Large intestine (tissue), 3 donors: ENCODE data around the gene SH3BGRL. TPM values are rescaled to one million over a fixed set of nuclear protein-coding genes. Genes with fewer than 3 reads are reported as not detected.

Experiments used
- DNase-seq, 2 donors: peaks; one replicate each; pipeline versions ENCODE4 v3.0.0 to v3.0.0-alpha.2; 2013
- H3K27ac ChIP-seq: one replicate; pipeline ENCODE4 v1.5.1; 2013; ENCODE audit warnings: low read length
- H3K27me3 ChIP-seq: 2 replicates; pipeline ENCODE4 v1.6.1; 2013; ENCODE audit warnings: low read length; ENCODE audit not compliant: control insufficient read depth, insufficient read depth
- H3K36me3 ChIP-seq: 2 replicates; pipeline ENCODE4 v1.6.1; 2013; ENCODE audit warnings: low read length; ENCODE audit not compliant: control insufficient read depth, insufficient read depth
- H3K4me1 ChIP-seq: one replicate; pipeline ENCODE4 v1.6.1; 2013; ENCODE audit warnings: low read length; ENCODE audit not compliant: control insufficient read depth, insufficient read depth
- H3K4me3 ChIP-seq: one replicate; pipeline ENCODE4 v1.5.1; 2013; ENCODE audit warnings: low read length
- H3K9me3 ChIP-seq: one replicate; pipeline ENCODE4 v1.6.1; 2013; ENCODE audit warnings: mild to moderate bottlenecking, low read depth, low read length, moderate library complexity; ENCODE audit not compliant: control insufficient read depth
- WGBS: methylation state at CpG from one replicate; pipeline ENCODE4 v1.1.5; 2013; ENCODE audit warnings: low lambda C conversion rate; ENCODE audit not compliant: insufficient coverage; 5-methylcytosine and 5-hydroxymethylcytosine counted together
- polyA plus RNA-seq: library from polyadenylated mRNA; unstranded; fragments of 120-200 nt; gene quantifications from one replicate; pipeline ENCODE4 v1.2.1, GENCODE V29; 2013

Gene SH3BGRL
- polyA plus RNA-seq, 1 donor = 141 TPM

DNA sequence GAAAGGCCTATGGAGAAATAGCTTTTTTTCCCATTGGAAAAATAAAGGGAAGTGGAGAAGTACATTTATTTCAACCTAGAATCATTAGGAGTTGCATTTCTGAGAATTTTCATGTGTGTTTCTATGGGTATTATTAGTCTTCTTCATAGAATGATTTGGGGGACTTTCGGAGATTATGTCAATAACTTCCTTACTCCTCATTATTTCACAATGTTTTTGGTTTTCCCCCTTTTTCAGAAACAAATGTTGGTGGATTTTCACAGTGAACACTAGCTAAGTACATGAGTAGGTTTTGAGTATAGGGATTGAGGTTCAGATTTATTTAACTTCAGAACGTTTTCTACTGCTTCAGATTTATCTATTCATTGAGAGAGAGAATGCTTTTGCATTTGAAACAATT, 54.0 kb downstream of the SH3BGRL start:
- DNase-seq = no peak
- Histone ChIP-seq H3K9me3 (no peaks in the 10 kb centered on the region), H3K4me3 (no peak overlapping the region), H3K27ac (no peak overlapping the region), H3K4me1 (no peaks in the 10 kb centered on the region), H3K27me3 (no peaks in the 10 kb centered on the region), H3K36me3 (no peaks in the 10 kb centered on the region)
- WGBS = no CpG with 5 or more reads among the region's 2 CpGs

DNA sequence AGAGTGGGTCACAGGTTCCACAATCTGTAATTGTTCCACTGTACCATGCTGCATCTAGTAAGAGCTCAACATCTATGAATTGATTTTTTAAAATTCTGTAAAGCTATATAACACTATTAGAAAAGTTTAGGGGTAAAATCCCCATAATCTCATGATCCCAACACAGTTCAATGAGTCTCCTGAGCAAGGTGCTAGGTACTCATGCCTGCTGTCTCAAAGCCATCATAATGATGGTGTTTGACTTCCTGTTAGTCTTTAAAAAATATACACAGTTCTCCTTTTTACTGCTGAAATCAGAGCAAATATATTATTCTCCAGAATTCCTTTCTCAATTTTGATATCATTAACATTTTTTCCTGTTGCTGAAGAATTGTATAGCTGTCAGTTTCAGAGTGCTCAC, 55.9 kb downstream of the SH3BGRL start:
- Histone ChIP-seq H3K27ac (no peak overlapping the region), H3K4me1 (peaks cover 3% of the 10 kb centered on the region), H3K27me3 (no peaks in the 10 kb centered on the region), H3K36me3 (no peaks in the 10 kb centered on the region), H3K9me3 (no peaks in the 10 kb centered on the region), H3K4me3 (no peak overlapping the region)
- no peak for DNase-seq

- peak overlapping the region; percentile 57 for H3K27ac ChIP-seq
- H3K36me3 ChIP-seq = no peaks in the 10 kb centered on the region
- WGBS = no CpG with 5 or more reads among the region's 1 CpG
- H3K9me3 ChIP-seq = no peaks in the 10 kb centered on the region
- H3K4me1 ChIP-seq = peaks cover 6% of the 10 kb centered on the region
- H3K27me3 ChIP-seq = no peaks in the 10 kb centered on the region
- no peak for DNase-seq
- H3K4me3 ChIP-seq = no peak overlapping the region
These were observed 57.3 kb downstream of the SH3BGRL start for GRCh38 chrX:81259020-81259713.

GRCh38 chrX:81259714-81260395, 58.0 kb downstream of the SH3BGRL start:
- Histone ChIP-seq H3K27ac (peak overlapping the region; percentile 57), H3K9me3 (no peaks in the 10 kb centered on the region), H3K36me3 (no peaks in the 10 kb centered on the region), H3K4me3 (no peak overlapping the region), H3K27me3 (no peaks in the 10 kb centered on the region), H3K4me1 (peaks cover 6% of the 10 kb centered on the region)
- no peak for DNase-seq
- WGBS = no CpG with 5 or more reads among the region's 3 CpGs

- no peak overlapping the region for H3K27ac ChIP-seq
- no peak for DNase-seq
- peaks cover 6% of the 10 kb centered on the region for H3K4me1 ChIP-seq
- no peaks in the 10 kb centered on the region for H3K9me3 ChIP-seq
- WGBS = no CpG with 5 or more reads among the region's 2 CpGs
- no peaks in the 10 kb centered on the region for H3K27me3 ChIP-seq
- H3K36me3 ChIP-seq = no peaks in the 10 kb centered on the region
- H3K4me3 ChIP-seq = no peak overlapping the region
These were observed 59.7 kb downstream of the SH3BGRL start for GRCh38 chrX:81261576-81261975.

DNA sequence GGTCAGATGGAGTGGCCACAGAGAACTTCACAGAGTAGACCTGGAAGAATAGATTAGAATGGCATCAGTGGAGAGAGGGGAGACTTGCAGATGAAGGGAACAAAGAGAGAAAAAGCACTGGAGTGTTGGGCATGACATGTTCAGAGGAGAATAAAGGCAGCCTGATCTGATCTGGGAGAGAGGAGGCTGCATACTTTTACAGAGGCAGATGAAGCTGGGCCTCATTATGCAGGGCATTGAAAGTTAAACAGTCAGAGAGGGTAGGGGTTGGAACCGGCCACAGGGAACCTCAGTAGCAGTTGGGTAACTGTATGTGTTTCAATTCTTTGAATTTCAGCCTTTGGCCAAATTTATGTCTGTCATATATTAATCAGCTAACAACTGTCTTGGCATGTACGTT, 61.2 kb downstream of the SH3BGRL start:
- H3K36me3 ChIP-seq = no peaks in the 10 kb centered on the region
- H3K27ac ChIP-seq = no peak overlapping the region
- no CpG with 5 or more reads among the region's 2 CpGs for WGBS
- no peak overlapping the region for H3K4me3 ChIP-seq
- DNase-seq = no peak
- no peaks in the 10 kb centered on the region for H3K27me3 ChIP-seq
- no peaks in the 10 kb centered on the region for H3K9me3 ChIP-seq
- H3K4me1 ChIP-seq = peaks cover 6% of the 10 kb centered on the region

GRCh38 chrX:81278616-81279015, 76.7 kb downstream of the SH3BGRL start:
- Histone ChIP-seq H3K36me3 (peaks cover 15% of the 10 kb centered on the region), H3K27me3 (no peaks in the 10 kb centered on the region), H3K4me1 (no peaks in the 10 kb centered on the region), H3K27ac (no peak overlapping the region), H3K9me3 (no peaks in the 10 kb centered on the region), H3K4me3 (no peak overlapping the region)
- no peak for DNase-seq
- WGBS = no CpG with 5 or more reads among the region's 2 CpGs

- Histone ChIP-seq H3K27ac (no peak overlapping the region), H3K9me3 (no peaks in the 10 kb centered on the region), H3K4me3 (no peak overlapping the region), H3K27me3 (no peaks in the 10 kb centered on the region), H3K36me3 (peaks cover 15% of the 10 kb centered on the region), H3K4me1 (no peaks in the 10 kb centered on the region)
- no peak for DNase-seq
- WGBS = no CpG with 5 or more reads among the region's 8 CpGs
These were observed 78.2 kb downstream of the SH3BGRL start for GRCh38 chrX:81280148-81280547.

DNA sequence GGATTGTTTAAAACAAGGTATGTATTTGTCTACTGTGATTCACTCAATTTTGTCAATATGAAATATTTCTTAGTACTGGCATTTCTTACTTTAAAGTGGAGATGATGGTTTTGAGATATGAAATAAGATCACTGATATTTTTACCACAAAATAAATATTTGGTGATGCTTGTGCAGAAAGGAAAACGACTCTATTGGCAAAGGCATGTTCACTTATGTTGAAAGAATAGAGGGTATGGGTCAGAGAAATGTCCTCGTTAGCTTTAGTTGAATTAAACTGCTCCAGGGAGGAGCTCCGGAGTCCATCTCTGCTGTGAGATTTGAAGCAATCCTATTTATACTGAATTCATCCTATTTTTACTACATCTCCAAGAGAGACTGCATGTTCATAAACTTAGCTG, 84.2 kb downstream of the SH3BGRL start:
- no peaks in the 10 kb centered on the region for H3K4me1 ChIP-seq
- H3K27me3 ChIP-seq = no peaks in the 10 kb centered on the region
- WGBS = no CpG with 5 or more reads among the region's 3 CpGs
- H3K4me3 ChIP-seq = no peak overlapping the region
- DNase-seq = no peak
- peaks cover 4% of the 10 kb centered on the region for H3K9me3 ChIP-seq
- no peak overlapping the region for H3K27ac ChIP-seq
- H3K36me3 ChIP-seq = no peaks in the 10 kb centered on the region

GRCh38 chrX:81286608-81287007, 84.7 kb downstream of the SH3BGRL start:
- Histone ChIP-seq H3K4me3 (no peak overlapping the region), H3K27me3 (no peaks in the 10 kb centered on the region), H3K9me3 (peaks cover 6% of the 10 kb centered on the region), H3K27ac (no peak overlapping the region), H3K4me1 (no peaks in the 10 kb centered on the region), H3K36me3 (no peaks in the 10 kb centered on the region)
- whole genome bisulfite sequencing = no CpG with 5 or more reads among the region's 1 CpG
- no peak for DNase-seq

DNA sequence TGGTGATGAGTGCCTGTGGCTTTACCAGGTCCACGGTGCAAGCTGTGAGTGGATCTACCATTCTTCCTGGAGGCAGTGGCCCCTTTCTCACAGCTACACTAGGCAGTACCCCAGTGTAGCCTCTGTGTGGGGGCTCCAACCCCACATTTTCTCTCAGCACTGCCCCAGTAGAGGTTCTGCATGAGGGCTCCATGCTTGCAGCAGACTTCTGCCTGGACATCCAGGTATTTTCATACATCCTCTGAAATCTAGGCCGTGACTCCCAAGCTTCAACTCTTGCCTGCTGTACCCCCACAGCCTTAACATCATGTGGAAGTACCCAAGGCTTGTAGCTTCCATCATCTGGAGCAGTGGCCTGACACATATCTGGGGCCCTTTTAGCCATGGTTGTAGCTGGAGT, 90.1 kb downstream of the SH3BGRL start:
- Histone ChIP-seq H3K27ac (no peak overlapping the region), H3K9me3 (peaks cover 10% of the 10 kb centered on the region), H3K27me3 (no peaks in the 10 kb centered on the region), H3K4me3 (no peak overlapping the region), H3K4me1 (no peaks in the 10 kb centered on the region), H3K36me3 (peaks cover 5% of the 10 kb centered on the region)
- no CpG with 5 or more reads among the region's 2 CpGs for WGBS
- no peak for DNase-seq
